OCI-LY7 (cell line): ENCODE results near the gene C16orf92. TPM values are rescaled to one million over a fixed set of nuclear protein-coding genes. Genes with fewer than 3 reads are reported as not detected.
"Not testable (repeated sequence)": the region's sequence is repeated elsewhere in the genome, so short reads cannot be mapped to it uniquely, and the experiment has no call there.

Experiments used
- BruUV-seq: library from RNA; stranded (reverse); fragments of 400-500 nt; replicated peaks from 2 replicates; lab custom pipeline; 2021; lab: Mats Ljungman, UMichigan
- CTCF ChIA-PET: fragments of 300-600 bp; sonication (Branson Sonifier 250); formaldehyde crosslinking; loops from one replicate; lab custom pipeline; 2022; ENCODE audit warnings: antibody characterized with exemption; ENCODE audit not compliant: unreplicated experiment; lab: Charles Lee
- POLR2A ChIA-PET: fragments of 300-600 bp; sonication (Branson Sonifier 250); formaldehyde crosslinking; loops from one replicate; lab custom pipeline; 2022; ENCODE audit warnings: antibody characterized with exemption; lab: Charles Lee
- DNase-seq: peaks from one replicate; pipeline ENCODE4 v3.0.0-alpha.2; 2015; ENCODE audit warnings: low spot score
- H2AFZ ChIP-seq: fragments of 200-600 bp; sonication (generic), shearing (Covaris generic); 2 replicates; pipeline ENCODE4 v1.6.1; 2014; ENCODE audit warnings: mild to moderate bottlenecking, antibody characterized with exemption, low read length, moderate library complexity
- H3K27ac ChIP-seq: fragments of 200-600 bp; sonication (generic); 2 replicates; pipeline ENCODE4 v1.5.1; 2014; ENCODE audit warnings: mixed run types, low read depth, mild to moderate bottlenecking, moderate library complexity, low read length, inconsistent platforms; ENCODE audit not compliant: poor library complexity, severe bottlenecking
- H3K36me3 ChIP-seq: fragments of 200-600 bp; sonication (generic); 2 replicates; pipeline ENCODE4 v1.6.1; 2014; ENCODE audit warnings: mild to moderate bottlenecking, antibody characterized with exemption, low read length, moderate library complexity, mixed read lengths; ENCODE audit not compliant: insufficient read depth
- H3K4me1 ChIP-seq: fragments of 200-600 bp; sonication (generic); 2 replicates; pipeline ENCODE4 v1.5.1; 2014; ENCODE audit warnings: mild to moderate bottlenecking, low read length; ENCODE audit not compliant: insufficient read depth, poor library complexity, severe bottlenecking
- H3K4me2 ChIP-seq: fragments of 200-600 bp; sonication (generic); 2 replicates; pipeline ENCODE4 v1.6.1; 2014; ENCODE audit warnings: mild to moderate bottlenecking, low read length
- H3K4me3 ChIP-seq: fragments of 200-600 bp; sonication (generic); 2 replicates; pipeline ENCODE4 v1.5.1; 2014; ENCODE audit warnings: mild to moderate bottlenecking, low read depth, low read length; ENCODE audit not compliant: poor library complexity, severe bottlenecking
- H3K79me2 ChIP-seq: fragments of 200-600 bp; sonication (generic); 2 replicates; pipeline ENCODE4 v1.6.1; 2016; ENCODE audit warnings: low read depth, mild to moderate bottlenecking, low read length, moderate library complexity, mixed read lengths; ENCODE audit not compliant: insufficient read depth
- H3K9me2 ChIP-seq: fragments of 200-600 bp; sonication (generic); 2 replicates; pipeline ENCODE4 v1.6.1; 2016; ENCODE audit warnings: mild to moderate bottlenecking, low read length, mixed read lengths; ENCODE audit not compliant: insufficient read depth
- H3K9me3 ChIP-seq: fragments of 200-600 bp; sonication (generic); 2 replicates; pipeline ENCODE4 v1.6.1; 2014; ENCODE audit warnings: mild to moderate bottlenecking, mixed run types, low read length, mixed read lengths
- H4K20me1 ChIP-seq: fragments of 200-600 bp; sonication (generic); 2 replicates; pipeline ENCODE4 v1.6.1; 2014; ENCODE audit warnings: mild to moderate bottlenecking, antibody characterized with exemption, low read length, moderate library complexity, mixed read lengths; ENCODE audit not compliant: insufficient read depth
- EZH2phosphoT487 ChIP-seq: fragments of 200-600 bp; sonication (generic); IDR thresholded peaks from 2 replicates; pipeline ENCODE4 v1.6.1; 2018; ENCODE audit warnings: low read depth, borderline replicate concordance, mild to moderate bottlenecking, mixed run types, antibody characterized with exemption, low read length, moderate library complexity, mixed read lengths
- intact Hi-C: fragments of 100-400 bp; cut with micrococcal nuclease; formaldehyde crosslinking; loops from one replicate; pipeline ENCODE4 v1.10.0; 2022; ENCODE audit not compliant: unreplicated experiment
- total RNA-seq, 2 experiments: library from RNA; depleted of rRNA in 1 of 2; stranded (reverse); fragments of >200 nt in 1 of 2; shearing (Covaris generic) in 1 of 2; gene quantifications; 2 replicates each; pipeline ENCODE4 v1.2.3, GENCODE V29; 2014 to 2022
- TF ChIP-seq, protein P1 (sequence below): fragments of 200-600 bp; sonication (generic); conservative IDR thresholded peaks from 2 replicates; pipeline ENCODE4 v1.5.1; 2014; ENCODE audit warnings: mild to moderate bottlenecking, antibody characterized with exemption, low read length, moderate library complexity, mixed read lengths

Gene C16orf92
- total RNA-seq, 2 experiments from 2014 or later: not detected

DNA sequence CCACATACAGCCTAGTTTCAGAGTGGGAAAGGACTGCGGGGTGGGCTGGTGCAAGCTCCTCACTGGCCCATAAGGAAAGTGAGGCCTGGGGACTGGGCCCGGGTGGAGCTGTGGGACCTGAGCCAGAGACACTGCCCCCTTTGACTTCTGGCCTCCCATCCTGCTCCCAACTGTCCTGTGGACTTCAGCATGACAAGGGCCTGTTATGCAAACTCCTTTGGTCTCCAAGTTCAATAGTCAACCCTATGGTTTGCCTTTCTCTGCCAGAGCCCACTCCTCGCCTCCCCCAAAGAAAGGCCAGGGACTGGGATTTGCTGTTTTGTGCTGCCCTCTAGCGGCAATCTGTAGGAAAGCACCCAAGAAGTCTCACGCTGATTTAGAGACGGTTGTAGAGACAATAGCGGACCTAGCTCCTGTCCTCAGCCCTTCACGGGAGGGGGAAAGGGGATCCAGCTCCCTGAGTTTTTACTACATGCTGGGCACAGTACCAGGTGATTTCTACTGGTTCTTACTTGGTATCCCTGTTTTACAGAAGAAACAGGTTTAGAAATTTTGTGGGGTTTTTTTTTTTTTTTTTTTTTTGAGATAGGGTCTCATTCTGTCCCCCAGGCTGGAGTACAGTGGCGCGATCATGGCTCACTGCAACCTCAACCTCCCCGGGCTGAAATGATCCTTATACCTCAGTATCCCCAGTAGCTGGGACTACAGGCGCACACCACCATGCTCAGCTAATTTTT lies 9.3 kb downstream of the C16orf92 start:
- POLR2A ChIA-PET: interaction anchor here (0.5 to 0.7 kb wide), 4 partner anchors 289 to 590 kb away, joined by 3 to 5 read pairs (median 4); no protein-coding TSS in a partner anchor
- Histone ChIP-seq H3K4me2 (no peak overlapping the region), H3K79me2 (no peaks in the 10 kb centered on the region), H3K4me1 (no peaks in the 10 kb centered on the region), H3K9me3 (no peaks in the 10 kb centered on the region), H3K4me3 (no peak overlapping the region), H2AFZ (no peak overlapping the region), H3K27ac (no peak overlapping the region), H3K9me2 (no peaks in the 10 kb centered on the region), H4K20me1 (no peaks in the 10 kb centered on the region), H3K36me3 (no peaks in the 10 kb centered on the region)
- BruUV-seq: no TSS peak
- TF ChIP-seq, protein P1, sequence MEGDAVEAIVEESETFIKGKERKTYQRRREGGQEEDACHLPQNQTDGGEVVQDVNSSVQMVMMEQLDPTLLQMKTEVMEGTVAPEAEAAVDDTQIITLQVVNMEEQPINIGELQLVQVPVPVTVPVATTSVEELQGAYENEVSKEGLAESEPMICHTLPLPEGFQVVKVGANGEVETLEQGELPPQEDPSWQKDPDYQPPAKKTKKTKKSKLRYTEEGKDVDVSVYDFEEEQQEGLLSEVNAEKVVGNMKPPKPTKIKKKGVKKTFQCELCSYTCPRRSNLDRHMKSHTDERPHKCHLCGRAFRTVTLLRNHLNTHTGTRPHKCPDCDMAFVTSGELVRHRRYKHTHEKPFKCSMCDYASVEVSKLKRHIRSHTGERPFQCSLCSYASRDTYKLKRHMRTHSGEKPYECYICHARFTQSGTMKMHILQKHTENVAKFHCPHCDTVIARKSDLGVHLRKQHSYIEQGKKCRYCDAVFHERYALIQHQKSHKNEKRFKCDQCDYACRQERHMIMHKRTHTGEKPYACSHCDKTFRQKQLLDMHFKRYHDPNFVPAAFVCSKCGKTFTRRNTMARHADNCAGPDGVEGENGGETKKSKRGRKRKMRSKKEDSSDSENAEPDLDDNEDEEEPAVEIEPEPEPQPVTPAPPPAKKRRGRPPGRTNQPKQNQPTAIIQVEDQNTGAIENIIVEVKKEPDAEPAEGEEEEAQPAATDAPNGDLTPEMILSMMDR: peak; percentile 97
- no peak for TF ChIP-seq EZH2phosphoT487
- intact Hi-C loops: no loop called here
- CTCF ChIA-PET: interaction anchor here (0.9 to 2.4 kb wide), 6 partner anchors 13 to 242 kb away, joined by 3 to 15 read pairs (median 5); partner anchors contain the start of genes DOC2A and INO80E
- DNase-seq: peak; percentile 80

DNA sequence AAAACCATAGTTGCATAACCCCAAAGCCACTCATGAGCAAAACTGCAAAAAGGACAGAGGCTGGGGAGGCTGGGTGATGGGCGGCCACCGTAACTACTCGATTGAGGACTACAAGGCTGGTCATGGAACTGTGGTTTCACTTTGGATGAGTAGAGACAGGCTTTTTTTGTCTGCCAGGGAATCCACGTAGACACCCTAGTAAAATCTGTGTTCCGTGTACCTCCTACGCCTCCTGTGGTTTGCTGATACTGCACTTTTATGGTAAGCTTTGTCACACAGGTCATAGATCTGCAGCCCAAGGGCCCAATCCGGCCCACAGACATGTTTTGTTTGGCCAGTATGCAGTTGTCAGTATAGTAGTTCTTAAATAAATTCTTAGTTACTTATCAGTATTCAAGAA lies 10.3 kb downstream of the C16orf92 start:
- no peaks in the 10 kb centered on the region for H3K9me2 ChIP-seq
- no peak for DNase-seq
- intact Hi-C loops: no loop called here
- no peaks in the 10 kb centered on the region for H3K9me3 ChIP-seq
- H3K79me2 ChIP-seq: no peaks in the 10 kb centered on the region
- no peak overlapping the region for H3K4me2 ChIP-seq
- POLR2A ChIA-PET: interaction anchor here (0.5 kb wide), 1 partner anchor 342 kb away, joined by 6 read pairs; no protein-coding TSS in a partner anchor
- H3K36me3 ChIP-seq: no peaks in the 10 kb centered on the region
- no peaks in the 10 kb centered on the region for H4K20me1 ChIP-seq
- H3K4me3 ChIP-seq: no peak overlapping the region
- CTCF ChIA-PET: interaction anchor here (1.3 to 2.4 kb wide), 2 partner anchors 14 to 16 kb away, joined by 4 to 7 read pairs; no protein-coding TSS in a partner anchor
- H3K4me1 ChIP-seq: no peaks in the 10 kb centered on the region
- BruUV-seq: no TSS peak
- H3K27ac ChIP-seq: no peak overlapping the region
- TF ChIP-seq, protein P1: no peak
- no peak overlapping the region for H2AFZ ChIP-seq

DNA sequence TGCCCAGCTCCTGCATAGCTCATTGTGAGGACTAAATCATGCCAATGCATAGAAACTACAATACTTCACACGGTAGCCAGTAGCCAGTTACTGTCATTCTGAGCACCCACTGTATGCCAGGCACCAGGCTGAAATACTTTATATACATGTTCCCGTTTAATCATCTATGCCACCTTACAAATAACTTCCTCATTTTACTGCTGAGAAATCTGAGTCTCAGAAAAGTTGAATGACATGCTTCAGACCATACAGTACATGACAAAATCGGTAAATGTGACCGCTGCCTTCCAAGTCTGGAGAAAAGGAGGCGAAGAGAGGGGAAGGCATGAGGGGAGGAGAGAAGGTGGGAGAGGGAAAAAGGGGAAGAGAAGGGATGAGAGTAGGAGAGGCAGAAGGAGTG lies 17.2 kb downstream of the C16orf92 start:
- Histone ChIP-seq H2AFZ (no peak overlapping the region), H3K4me2 (no peak overlapping the region), H3K9me2 (no peaks in the 10 kb centered on the region), H3K36me3 (no peaks in the 10 kb centered on the region), H3K79me2 (no peaks in the 10 kb centered on the region), H3K27ac (no peak overlapping the region), H3K4me3 (no peak overlapping the region), H3K9me3 (no peaks in the 10 kb centered on the region), H3K4me1 (no peaks in the 10 kb centered on the region), H4K20me1 (no peaks in the 10 kb centered on the region)
- TF ChIP-seq, protein P1: no peak
- no TSS peak for BruUV-seq
- POLR2A ChIA-PET: no interaction called here
- CTCF ChIA-PET: no interaction called here
- intact Hi-C loops: no loop called here
- no peak for DNase-seq

DNA sequence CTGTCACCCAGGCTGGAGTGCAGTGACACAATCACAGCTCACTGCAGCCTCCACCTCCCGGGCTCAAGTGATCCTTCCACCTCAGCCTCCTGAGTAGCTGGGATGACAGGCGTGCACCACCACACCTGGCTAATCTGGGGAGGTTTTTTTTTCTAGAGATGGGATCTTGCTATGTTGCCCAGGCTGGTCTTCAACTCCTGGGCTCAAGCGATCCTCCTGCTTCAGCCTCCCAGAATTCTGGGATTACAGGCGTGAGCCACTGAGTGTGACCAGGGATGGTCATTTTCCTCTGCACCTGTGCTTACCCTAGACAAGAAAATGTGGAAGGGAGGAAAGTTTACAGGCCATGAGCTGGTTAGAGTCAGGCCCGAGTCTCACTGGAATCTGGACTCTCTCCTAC lies 17.7 kb downstream of the C16orf92 start:
- H3K4me3 ChIP-seq, H3K9me2 ChIP-seq, H3K9me3 ChIP-seq, intact Hi-C loops, H3K27ac ChIP-seq, H3K79me2 ChIP-seq, H3K4me2 ChIP-seq, H3K36me3 ChIP-seq, BruUV-seq, H4K20me1 ChIP-seq, H3K4me1 ChIP-seq, DNase-seq, H2AFZ ChIP-seq, CTCF ChIA-PET: not testable (repeated sequence)
- POLR2A ChIA-PET: interaction anchor here (1.2 kb wide), 1 partner anchor 23 kb away, joined by 3 read pairs; no protein-coding TSS in a partner anchor
